ENCODE measurements around the gene SCARB2. TPM values are rescaled to one million over a fixed set of nuclear protein-coding genes. Genes with fewer than 3 reads are reported as not detected.
A peak's percentile ranks its signal among the peaks of the same experiment; 100 is the strongest.

The SCARB2 gene
- total and polyA plus RNA-seq, 7 donors: 58.5 to 199 (median 109) TPM

GRCh38 chr4:76206222-76206942 is 7.2 kb downstream of the SCARB2 start:
- no peaks in the 10 kb centered on the region for H3K36me3 ChIP-seq (ENCODE audit: insufficient read depth in 1 of 2, low read depth in 1 of 2)
- H3K27ac ChIP-seq: peak overlapping the region; percentile 97
- ATAC-seq (no peak), DNase-seq (no peak)
- intact Hi-C loops (cut with DNase I): loop anchor here in 1 of 2 donors (5.0 kb wide), 1 partner anchor 36 kb away; no protein-coding TSS in a partner anchor
- WGBS, 3 donors: 17 to 34% (median 21%) methylated on average over 7 of the region's 7 CpGs
- peak overlapping the region; percentile 95 for H3K4me3 ChIP-seq
- no peaks in the 10 kb centered on the region for H3K27me3 ChIP-seq (ENCODE audit: insufficient read depth in 3 of 3, low read length in 2 of 3)
- H3K4me1 ChIP-seq: peaks cover 96% of the 10 kb centered on the region
- no peak for TF ChIP-seq CTCF (IDR thresholded peaks at IDR 0.05)
- H3K9me3 ChIP-seq: no peaks in the 10 kb centered on the region

- DNase-seq: no peak
- H3K36me3 ChIP-seq (ENCODE audit: insufficient read depth in 1 of 2, low read depth in 1 of 2): no peaks in the 10 kb centered on the region
- ATAC-seq: no peak
- intact Hi-C loops (cut with DNase I): loop anchor here in 1 of 2 donors (5.0 kb wide), 1 partner anchor 37 kb away; no protein-coding TSS in a partner anchor
- peak overlapping the region; percentile 97 for H3K27ac ChIP-seq
- peaks cover 95% of the 10 kb centered on the region for H3K4me1 ChIP-seq
- no peaks in the 10 kb centered on the region for H3K9me3 ChIP-seq
- TF ChIP-seq CTCF (IDR thresholded peaks at IDR 0.05): no peak
- no peaks in the 10 kb centered on the region for H3K27me3 ChIP-seq (ENCODE audit: insufficient read depth in 3 of 3, low read length in 2 of 3)
- H3K4me3 ChIP-seq: peak overlapping the region; percentile 95
These were observed 8.1 kb downstream of the SCARB2 start for GRCh38 chr4:76205476-76205875.

- DNase-seq (no peak), ATAC-seq (no peak)
- intact Hi-C loops (cut with DNase I): loop anchor here in 1 of 2 donors (5.0 kb wide), 1 partner anchor 37 kb away; no protein-coding TSS in a partner anchor
- Histone ChIP-seq H3K27ac (peak overlapping the region; percentile 97), H3K9me3 (no peaks in the 10 kb centered on the region), H3K36me3 (ENCODE audit: insufficient read depth in 1 of 2, low read depth in 1 of 2) (no peaks in the 10 kb centered on the region), H3K4me1 (peaks cover 95% of the 10 kb centered on the region), H3K27me3 (ENCODE audit: insufficient read depth in 3 of 3, low read length in 2 of 3) (no peaks in the 10 kb centered on the region), H3K4me3 (peak overlapping the region; percentile 31)
- WGBS, 3 donors: 87 to 95% (median 95%) methylated on average over 1 of the region's 1 CpG
- no peak for TF ChIP-seq CTCF (IDR thresholded peaks at IDR 0.05)
These were observed 8.7 kb downstream of the SCARB2 start for GRCh38 chr4:76204936-76205335.

GRCh38 chr4:76203541-76203940 is 10.1 kb downstream of the SCARB2 start:
- no peaks in the 10 kb centered on the region for H3K27me3 ChIP-seq (ENCODE audit: insufficient read depth in 3 of 3, low read length in 2 of 3)
- H3K4me3 ChIP-seq: peak overlapping the region; percentile 31
- WGBS, 3 donors: 21 to 29% (median 26%) methylated on average over 4 of the region's 4 CpGs
- DNase-seq (peak; percentile 42 to 75), ATAC-seq (peak; percentile 67 to 72 (median 69))
- H3K9me3 ChIP-seq: no peaks in the 10 kb centered on the region
- H3K36me3 ChIP-seq (ENCODE audit: insufficient read depth in 1 of 2, low read depth in 1 of 2): no peaks in the 10 kb centered on the region
- peaks cover 94% of the 10 kb centered on the region for H3K4me1 ChIP-seq
- TF ChIP-seq CTCF (IDR thresholded peaks at IDR 0.05): no peak
- H3K27ac ChIP-seq: peak overlapping the region; percentile 97
- intact Hi-C loops (cut with DNase I): no loop called here
